ENCODE data around the gene SIRT2.
A peak's percentile ranks its signal among the peaks of the same experiment; 100 is the strongest.

The SIRT2 gene

GRCh38 chr19:38838986-38839761 is 60.2 kb downstream of the SIRT2 start:
- Histone ChIP-seq H3K18ac (ENCODE audit: low read length) (peak overlapping the region; percentile 95), H3K79me1 (ENCODE audit: low read length) (peaks cover 34% of the 10 kb centered on the region), H3K4me2 (ENCODE audit: low read length) (no peak overlapping the region), H3K27ac (ENCODE audit: low read depth, low read length) (peak overlapping the region; percentile 96), H2AK5ac (ENCODE audit: low read length) (no peak overlapping the region), H3K23ac (ENCODE audit: low read length) (no peak overlapping the region), H3K79me2 (ENCODE audit: control insufficient read depth, insufficient read depth, low read length, poor library complexity) (peaks cover 12% of the 10 kb centered on the region), H2BK120ac (ENCODE audit: insufficient read depth, low read length, poor library complexity) (peak overlapping the region; percentile 21), H3K36me3 (ENCODE audit: control insufficient read depth in 1 of 2, insufficient read depth in 2 of 2, low read length in 2 of 2) (peaks cover 71 to 80% of the 10 kb centered on the region in 2 experiments), H3K27me3 (ENCODE audit: insufficient read depth, low read length) (no peaks in the 10 kb centered on the region), H3K9ac (ENCODE audit: low read length) (no peak overlapping the region), H3K4ac (ENCODE audit: low read depth, low read length) (no peak overlapping the region), H3K14ac (ENCODE audit: low read length) (peak overlapping the region; percentile 92), H3K4me1 (ENCODE audit: control insufficient read depth in 1 of 2, insufficient read depth in 2 of 2, low read length in 2 of 2) (peaks cover 44 to 51% of the 10 kb centered on the region in 2 experiments), H2BK12ac (ENCODE audit: low read length) (peak overlapping the region; percentile 10), H2BK5ac (ENCODE audit: low read depth, low read length, poor library complexity) (peak overlapping the region; percentile 95), H2AFZ (ENCODE audit: insufficient read depth, low read length, poor library complexity) (no peak overlapping the region), H3K9me3 (ENCODE audit: insufficient read depth, low read depth, low read length) (no peaks in the 10 kb centered on the region), H4K91ac (ENCODE audit: low read depth, low read length) (peak overlapping the region; percentile 93), H3K4me3 (ENCODE audit: low read depth, low read length) (no peak overlapping the region), H4K8ac (ENCODE audit: low read depth, low read length) (peak overlapping the region; percentile 84), H4K12ac (ENCODE audit: low read depth, low read length) (no peak overlapping the region)
- WGBS (ENCODE audit: extremely low coverage, insufficient coverage, insufficient read length) = no CpG with 5 or more reads among the region's 12 CpGs
- DNase-seq = peak; percentile 11 to 42

DNA sequence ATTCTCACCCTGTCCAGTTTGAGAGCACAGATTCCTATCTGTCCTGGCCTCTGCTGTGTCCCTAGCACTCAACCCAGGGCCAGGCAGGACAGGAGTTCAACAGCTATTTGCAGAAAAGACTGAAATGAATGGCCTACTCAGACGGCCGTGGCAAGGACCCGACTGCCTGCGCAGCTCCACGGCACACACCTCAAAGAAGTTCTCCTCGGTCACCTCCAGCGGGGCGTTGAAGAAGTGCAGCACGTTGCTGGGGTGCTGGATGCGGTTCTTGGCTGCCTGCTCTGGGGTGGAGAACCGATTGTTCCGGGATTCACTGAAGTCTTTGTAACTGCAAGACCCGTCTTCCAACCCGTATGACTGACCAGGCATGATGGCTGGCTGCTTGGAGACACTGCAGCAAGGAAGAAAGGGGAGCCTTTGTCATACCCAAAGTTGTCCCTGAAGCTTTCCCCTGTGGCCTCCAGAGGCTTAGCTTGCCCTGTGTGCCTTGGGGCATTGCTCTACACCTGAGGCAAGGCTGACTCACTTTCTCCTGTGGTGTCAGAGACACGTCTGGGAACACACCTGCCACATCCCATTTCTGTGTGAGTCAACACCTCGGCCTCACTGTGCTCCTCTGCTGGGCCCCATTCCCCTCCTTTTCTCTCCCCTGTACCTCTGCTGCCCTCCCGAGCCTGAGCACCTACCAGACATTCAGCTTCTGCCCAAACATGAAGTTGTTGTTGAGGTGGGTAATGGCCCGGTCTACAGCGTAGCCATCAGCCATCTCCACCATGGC is 61.0 kb downstream of the SIRT2 start:
- peak overlapping the region; percentile 64 for H2AFZ ChIP-seq (ENCODE audit: insufficient read depth, low read length, poor library complexity)
- H3K79me2 ChIP-seq (ENCODE audit: control insufficient read depth, insufficient read depth, low read length, poor library complexity) = peaks cover 12% of the 10 kb centered on the region
- peak overlapping the region; percentile 95 for H2BK5ac ChIP-seq (ENCODE audit: low read depth, low read length, poor library complexity)
- peak overlapping the region; percentile 84 for H4K8ac ChIP-seq (ENCODE audit: low read depth, low read length)
- H3K4me1 ChIP-seq (ENCODE audit: control insufficient read depth in 1 of 2, insufficient read depth in 2 of 2, low read length in 2 of 2) = peaks cover 44 to 51% of the 10 kb centered on the region in 2 experiments
- peak; percentile 97 to 98 for DNase-seq
- H3K27me3 ChIP-seq (ENCODE audit: insufficient read depth, low read length) = no peaks in the 10 kb centered on the region
- peaks cover 34% of the 10 kb centered on the region for H3K79me1 ChIP-seq (ENCODE audit: low read length)
- peak overlapping the region; percentile 92 for H2BK120ac ChIP-seq (ENCODE audit: insufficient read depth, low read length, poor library complexity)
- peak overlapping the region; percentile 78 for H4K12ac ChIP-seq (ENCODE audit: low read depth, low read length)
- H3K4me2 ChIP-seq (ENCODE audit: low read length) = peak overlapping the region; percentile 7
- peak overlapping the region; percentile 93 for H4K91ac ChIP-seq (ENCODE audit: low read depth, low read length)
- peak overlapping the region; percentile 96 for H3K27ac ChIP-seq (ENCODE audit: low read depth, low read length)
- no peak overlapping the region for H3K23ac ChIP-seq (ENCODE audit: low read length)
- peak overlapping the region; percentile 92 for H3K14ac ChIP-seq (ENCODE audit: low read length)
- H3K9me3 ChIP-seq (ENCODE audit: insufficient read depth, low read depth, low read length) = no peaks in the 10 kb centered on the region
- H3K36me3 ChIP-seq (ENCODE audit: control insufficient read depth in 1 of 2, insufficient read depth in 2 of 2, low read length in 2 of 2) = peaks cover 63 to 72% of the 10 kb centered on the region in 2 experiments
- peak overlapping the region; percentile 90 for H2BK12ac ChIP-seq (ENCODE audit: low read length)
- no peak overlapping the region for H3K4me3 ChIP-seq (ENCODE audit: low read depth, low read length)
- no CpG with 5 or more reads among the region's 19 CpGs for WGBS (ENCODE audit: extremely low coverage, insufficient coverage, insufficient read length)
- H3K4ac ChIP-seq (ENCODE audit: low read depth, low read length) = peak overlapping the region; percentile 82
- H3K18ac ChIP-seq (ENCODE audit: low read length) = peak overlapping the region; percentile 95
- no peak overlapping the region for H3K9ac ChIP-seq (ENCODE audit: low read length)
- peak overlapping the region; percentile 87 for H2AK5ac ChIP-seq (ENCODE audit: low read length)

DNA sequence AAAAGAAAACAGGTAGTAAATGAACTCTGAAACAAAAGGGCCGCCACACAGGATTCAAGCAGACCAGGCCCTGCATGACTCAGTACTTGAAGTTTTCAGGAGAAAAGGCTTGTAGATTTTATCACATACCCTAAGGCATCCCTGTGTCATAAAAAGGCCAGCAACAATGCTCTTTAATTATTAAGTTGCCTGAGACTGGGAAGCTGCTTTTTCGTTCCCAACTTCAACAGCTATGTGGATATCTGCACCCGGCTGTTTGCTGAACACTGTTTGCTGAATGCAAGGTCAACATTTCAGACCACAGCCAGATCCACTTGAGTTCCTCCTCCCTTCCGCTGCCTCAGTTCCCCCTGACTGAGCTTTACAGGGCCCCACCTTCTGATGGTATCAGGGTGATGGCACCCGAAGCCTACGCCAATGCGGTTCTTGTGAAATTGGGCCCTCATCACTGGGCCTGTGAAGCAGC is 61.7 kb downstream of the SIRT2 start:
- Histone ChIP-seq H3K79me1 (ENCODE audit: low read length) (peaks cover 36% of the 10 kb centered on the region), H3K27ac (ENCODE audit: low read depth, low read length) (peak overlapping the region; percentile 96), H2BK5ac (ENCODE audit: low read depth, low read length, poor library complexity) (peak overlapping the region; percentile 95), H3K36me3 (ENCODE audit: control insufficient read depth in 1 of 2, insufficient read depth in 2 of 2, low read length in 2 of 2) (peaks cover 56 to 65% of the 10 kb centered on the region in 2 experiments), H3K18ac (ENCODE audit: low read length) (peak overlapping the region; percentile 95), H2BK120ac (ENCODE audit: insufficient read depth, low read length, poor library complexity) (peak overlapping the region; percentile 92), H2AK5ac (ENCODE audit: low read length) (peak overlapping the region; percentile 87), H2AFZ (ENCODE audit: insufficient read depth, low read length, poor library complexity) (no peak overlapping the region), H3K4me2 (ENCODE audit: low read length) (peak overlapping the region; percentile 27), H3K9me3 (ENCODE audit: insufficient read depth, low read depth, low read length) (no peaks in the 10 kb centered on the region), H3K4ac (ENCODE audit: low read depth, low read length) (peak overlapping the region; percentile 82), H2BK12ac (ENCODE audit: low read length) (peak overlapping the region; percentile 90), H4K8ac (ENCODE audit: low read depth, low read length) (peak overlapping the region; percentile 84), H3K4me3 (ENCODE audit: low read depth, low read length) (no peak overlapping the region), H4K91ac (ENCODE audit: low read depth, low read length) (peak overlapping the region; percentile 93), H3K14ac (ENCODE audit: low read length) (peak overlapping the region; percentile 92), H3K9ac (ENCODE audit: low read length) (no peak overlapping the region), H3K23ac (ENCODE audit: low read length) (no peak overlapping the region), H4K12ac (ENCODE audit: low read depth, low read length) (no peak overlapping the region), H3K27me3 (ENCODE audit: insufficient read depth, low read length) (no peaks in the 10 kb centered on the region), H3K79me2 (ENCODE audit: control insufficient read depth, insufficient read depth, low read length, poor library complexity) (peaks cover 14% of the 10 kb centered on the region), H3K4me1 (ENCODE audit: control insufficient read depth in 1 of 2, insufficient read depth in 2 of 2, low read length in 2 of 2) (peaks cover 46 to 53% of the 10 kb centered on the region in 2 experiments)
- no CpG with 5 or more reads among the region's 7 CpGs for WGBS (ENCODE audit: extremely low coverage, insufficient coverage, insufficient read length)
- DNase-seq = peak; percentile 88 to 99

DNA sequence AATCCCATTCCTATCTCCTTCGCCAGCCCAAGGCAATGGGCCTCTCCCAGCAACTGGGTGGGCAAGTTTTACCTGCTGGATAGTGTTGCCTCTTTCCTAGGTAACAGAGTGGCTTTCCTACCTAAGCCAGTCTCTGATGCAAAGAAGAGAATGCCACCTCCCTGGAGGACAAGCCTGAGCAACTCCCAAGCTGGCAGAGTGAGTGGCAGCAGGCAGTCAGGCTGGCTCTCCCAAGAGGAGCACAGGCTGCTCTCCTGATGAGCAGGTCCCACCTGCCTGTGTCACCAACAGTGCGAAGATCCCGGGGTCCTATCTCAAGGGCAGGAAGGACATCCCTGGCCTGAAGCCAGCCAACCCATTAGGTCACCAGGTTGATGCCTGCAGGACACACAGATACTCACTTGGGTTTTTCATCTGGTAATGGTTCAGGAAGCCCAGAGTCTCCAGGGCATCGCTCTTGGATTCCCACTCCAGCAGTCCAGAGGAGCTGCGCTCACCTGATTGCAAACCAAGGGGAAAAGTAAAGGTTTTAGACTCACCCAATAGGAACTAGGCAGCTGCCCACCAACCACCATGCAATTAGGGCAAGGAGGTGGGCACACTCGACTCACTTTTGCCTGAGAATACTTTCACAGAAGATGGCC is 62.3 kb downstream of the SIRT2 start:
- H3K14ac ChIP-seq (ENCODE audit: low read length) = peak overlapping the region; percentile 84
- no peak overlapping the region for H3K4me3 ChIP-seq (ENCODE audit: low read depth, low read length)
- peaks cover 50 to 58% of the 10 kb centered on the region in 2 experiments for H3K4me1 ChIP-seq (ENCODE audit: control insufficient read depth in 1 of 2, insufficient read depth in 2 of 2, low read length in 2 of 2)
- peaks cover 41% of the 10 kb centered on the region for H3K79me1 ChIP-seq (ENCODE audit: low read length)
- no peaks in the 10 kb centered on the region for H3K27me3 ChIP-seq (ENCODE audit: insufficient read depth, low read length)
- peak; percentile 89 to 95 for DNase-seq
- H3K79me2 ChIP-seq (ENCODE audit: control insufficient read depth, insufficient read depth, low read length, poor library complexity) = peaks cover 14% of the 10 kb centered on the region
- peak overlapping the region; percentile 97 for H4K91ac ChIP-seq (ENCODE audit: low read depth, low read length)
- H2BK120ac ChIP-seq (ENCODE audit: insufficient read depth, low read length, poor library complexity) = peak overlapping the region; percentile 84
- peak overlapping the region; percentile 27 for H3K4me2 ChIP-seq (ENCODE audit: low read length)
- H4K8ac ChIP-seq (ENCODE audit: low read depth, low read length) = peak overlapping the region; percentile 82
- H2AFZ ChIP-seq (ENCODE audit: insufficient read depth, low read length, poor library complexity) = peak overlapping the region; percentile 40
- H3K18ac ChIP-seq (ENCODE audit: low read length) = peak overlapping the region; percentile 68
- H2AK5ac ChIP-seq (ENCODE audit: low read length) = peak overlapping the region; percentile 84
- H4K12ac ChIP-seq (ENCODE audit: low read depth, low read length) = peak overlapping the region; percentile 61
- peak overlapping the region; percentile 89 for H2BK12ac ChIP-seq (ENCODE audit: low read length)
- WGBS (ENCODE audit: extremely low coverage, insufficient coverage, insufficient read length) = no CpG with 5 or more reads among the region's 6 CpGs
- no peak overlapping the region for H3K23ac ChIP-seq (ENCODE audit: low read length)
- H3K9me3 ChIP-seq (ENCODE audit: insufficient read depth, low read depth, low read length) = no peaks in the 10 kb centered on the region
- H3K9ac ChIP-seq (ENCODE audit: low read length) = no peak overlapping the region
- peak overlapping the region; percentile 94 for H3K27ac ChIP-seq (ENCODE audit: low read depth, low read length)
- peaks cover 50 to 59% of the 10 kb centered on the region in 2 experiments for H3K36me3 ChIP-seq (ENCODE audit: control insufficient read depth in 1 of 2, insufficient read depth in 2 of 2, low read length in 2 of 2)
- peak overlapping the region; percentile 92 for H2BK5ac ChIP-seq (ENCODE audit: low read depth, low read length, poor library complexity)
- H3K4ac ChIP-seq (ENCODE audit: low read depth, low read length) = peak overlapping the region; percentile 56

All from trophoblast cell (in vitro differentiated cells and primary cell).